SK-N-SH (cell line): ENCODE measurements around the gene PCBD2. TPM values are rescaled to one million over a fixed set of nuclear protein-coding genes. Genes with fewer than 3 reads are reported as not detected.

Experiments used
- CTCF ChIA-PET: fragments of 300-600, 350-600 bp; formaldehyde crosslinking; extraction: SDS; loops from one replicate; lab custom pipeline; 2021; lab: Yijun Ruan, JAX
- POLR2A ChIA-PET: fragments of 350-600 bp; sonication (Branson Sonifier 250); formaldehyde crosslinking; extraction: SDS; loops from one replicate; lab custom pipeline; 2020; ENCODE audit warnings: antibody characterized with exemption, inconsistent platforms; lab: Yijun Ruan, JAX
- DNase-seq: peaks from one replicate; pipeline ENCODE4 v3.0.0; 2012
- H2AFZ ChIP-seq: fragments of 200-600 bp; sonication (generic); 2 replicates; pipeline ENCODE4 v1.8.1; 2016; ENCODE audit warnings: antibody characterized with exemption, mild to moderate bottlenecking, low read depth
- H3F3A ChIP-seq: fragments of 200-600 bp; sonication (generic); replicated peaks from 2 replicates; pipeline ENCODE3; 2016; ENCODE audit warnings: antibody characterized with exemption, mild to moderate bottlenecking; ENCODE audit not compliant: insufficient read depth
- H3K27ac ChIP-seq, 2 experiments: fragments of 200-500 bp in 1 of 2; fragments of 200-600 bp in 1 of 2; sonication (Bioruptor generic) in 1 of 2; sonication (generic), shearing (Covaris generic) in 1 of 2; 2 replicates each; pipeline versions ENCODE4 v1.5.1 to v1.6.1; 2014 to 2016; ENCODE audit warnings: low read depth in 2 of 2, inconsistent platforms in 1 of 2, low read length in 1 of 2, mild to moderate bottlenecking in 1 of 2, mixed read lengths in 1 of 2
- H3K27me3 ChIP-seq: fragments of 200-600 bp; sonication (generic), shearing (Covaris generic); 2 replicates; pipeline ENCODE4 v1.6.1; 2016; ENCODE audit warnings: mixed run types; ENCODE audit not compliant: insufficient read depth
- H3K36me3 ChIP-seq, 2 experiments: fragments of 200-500 bp in 1 of 2; fragments of 200-600 bp in 1 of 2; sonication (Bioruptor generic) in 1 of 2; sonication (generic) in 1 of 2; replicated peaks in 1 of 2; 2 replicates each; pipeline versions ENCODE3 to v1.5.1; 2014 to 2016; ENCODE audit warnings: low read length in 1 of 2, mild to moderate bottlenecking in 1 of 2; ENCODE audit not compliant: insufficient read depth in 2 of 2, control insufficient read depth in 1 of 2
- H3K4me1 ChIP-seq, 2 experiments: fragments of 200-500 bp in 1 of 2; fragments of 200-600 bp in 1 of 2; sonication (Bioruptor generic) in 1 of 2; sonication (generic), shearing (Covaris generic) in 1 of 2; 2 replicates each; pipeline versions ENCODE4 v1.5.1 to v1.6.1; 2014 to 2016; ENCODE audit warnings: low read depth in 1 of 2, low read length in 1 of 2, mixed run types in 1 of 2; ENCODE audit not compliant: insufficient read depth in 2 of 2, control insufficient read depth in 1 of 2
- H3K4me2 ChIP-seq: fragments of 200-600 bp; sonication (generic), shearing (Covaris generic); 2 replicates; pipeline ENCODE4 v1.6.1; 2017; ENCODE audit warnings: mixed run types
- H3K4me3 ChIP-seq, 2 experiments: fragments of 200-500 bp in 1 of 2; fragments of 200-600 bp in 1 of 2; sonication (Bioruptor generic) in 1 of 2; sonication (generic), shearing (Covaris generic) in 1 of 2; 2 replicates each; pipeline versions ENCODE4 v1.5.1 to v1.8.1; 2014 to 2016; ENCODE audit warnings: low read depth in 2 of 2, inconsistent platforms in 1 of 2, low read length in 1 of 2, mild to moderate bottlenecking in 1 of 2, mixed read lengths in 1 of 2, moderate library complexity in 1 of 2
- H3K79me2 ChIP-seq: fragments of 200-600 bp; sonication (generic); 2 replicates; pipeline ENCODE4 v1.8.1; 2017; ENCODE audit warnings: mild to moderate bottlenecking; ENCODE audit not compliant: insufficient read depth
- H3K9ac ChIP-seq: fragments of 200-600 bp; sonication (generic); 2 replicates; pipeline ENCODE4 v1.6.1; 2017; ENCODE audit warnings: mixed run types
- H3K9me2 ChIP-seq: fragments of 200-600 bp; sonication (generic); 2 replicates; pipeline ENCODE4 v1.6.1; 2017; ENCODE audit warnings: mixed run types
- H3K9me3 ChIP-seq: fragments of 200-600 bp; sonication (generic); 2 replicates; pipeline ENCODE4 v1.6.1; 2017; ENCODE audit warnings: mixed run types, mild to moderate bottlenecking, moderate library complexity
- H4K20me1 ChIP-seq: fragments of 200-600 bp; sonication (generic); 2 replicates; pipeline ENCODE4 v1.6.1; 2017; ENCODE audit warnings: mild to moderate bottlenecking, mixed run types; ENCODE audit not compliant: insufficient read depth
- CHD2 ChIP-seq: fragments of 150-350 bp; IDR thresholded peaks from 2 replicates; pipeline ENCODE4 v1.6.1; 2018; ENCODE audit warnings: low read length; ENCODE audit not compliant: partially characterized antibody
- EZH2phosphoT487 ChIP-seq: fragments of 200-600 bp; sonication (generic); IDR thresholded peaks from 2 replicates; pipeline ENCODE4 v1.6.1; 2017; ENCODE audit warnings: low read depth, mixed run types, mild to moderate bottlenecking, antibody characterized with exemption, moderate library complexity, borderline replicate concordance
- FOXJ3 ChIP-seq: sonication (generic); formaldehyde crosslinking; IDR thresholded peaks from 2 replicates; pipeline ENCODE4 v1.5.1; 2020; ENCODE audit warnings: mild to moderate bottlenecking, missing genetic modification reagents
- GABPA ChIP-seq: IDR thresholded peaks from 2 replicates; pipeline ENCODE4 v1.4.0; 2012; ENCODE audit warnings: low read depth, mild to moderate bottlenecking
- GATA2 ChIP-seq: sonication (generic); formaldehyde crosslinking; IDR thresholded peaks from 2 replicates; pipeline ENCODE4 v1.5.0; 2020; ENCODE audit warnings: mild to moderate bottlenecking, missing genetic modification reagents
- IRF3 ChIP-seq: fragments of 150-350 bp; IDR thresholded peaks from 2 replicates; pipeline ENCODE4 v1.6.1; 2016; ENCODE audit warnings: mild to moderate bottlenecking, low read depth, low read length
- NRF1 ChIP-seq: IDR thresholded peaks from 2 replicates; pipeline ENCODE4 v1.6.1; 2012; ENCODE audit warnings: low read depth, mild to moderate bottlenecking, low read length
- POLR2AphosphoS5 ChIP-seq: IDR thresholded peaks from 2 replicates; pipeline ENCODE4 v1.6.1; 2012; ENCODE audit warnings: low read depth, low read length
- RFX5 ChIP-seq: IDR thresholded peaks from 2 replicates; pipeline ENCODE4 v1.6.1; 2012; ENCODE audit warnings: mild to moderate bottlenecking, improper control_type of control experiment, low read length
- RXRA ChIP-seq: IDR thresholded peaks from 2 replicates; pipeline ENCODE4 v1.4.0; 2012; ENCODE audit warnings: low read depth, mild to moderate bottlenecking, borderline replicate concordance
- TAF1 ChIP-seq: IDR thresholded peaks from 2 replicates; pipeline ENCODE4 v1.6.1; 2012; ENCODE audit warnings: low read depth, mild to moderate bottlenecking, low read length, moderate library complexity, borderline replicate concordance
- TCF12 ChIP-seq: IDR thresholded peaks from 2 replicates; pipeline ENCODE4 v1.4.0; 2012
- WGBS: methylation state at CpG from one replicate; pipeline ENCODE4 v1.1.6; 2017; ENCODE audit warnings: low lambda C conversion rate; 5-methylcytosine and 5-hydroxymethylcytosine counted together
- polyA plus RNA-seq, 3 experiments: library from polyadenylated mRNA; depleted of rRNA; stranded (reverse); fragments of >200 nt; gene quantifications; 2 replicates each; pipeline ENCODE4 v1.2.3, GENCODE V29; 2012
- TF ChIP-seq, protein P1 (sequence below): IDR thresholded peaks from 2 replicates; pipeline ENCODE4 v1.4.0; 2012; ENCODE audit warnings: low read depth

The PCBD2 gene
- polyA plus RNA-seq, 1 of the 3 experiments (the other 2 are of a cell fraction), result 5.1 TPM

GRCh38 chr5:134864707-134865106 is 40.2 kb upstream of the PCBD2 start:
- Histone ChIP-seq H3K27ac (no peak overlapping the region), H3K9ac (no peak overlapping the region), H3K79me2 (no peaks in the 10 kb centered on the region), H3K27me3 (no peaks in the 10 kb centered on the region), H3F3A (peaks cover 12% of the 10 kb centered on the region), H3K4me3 (no peak overlapping the region), H3K4me2 (no peak overlapping the region), H3K9me3 (no peaks in the 10 kb centered on the region), H4K20me1 (no peaks in the 10 kb centered on the region), H2AFZ (no peak overlapping the region)
- POLR2A ChIA-PET, result no interaction called here
- no peak for TF ChIP-seq FOXJ3
- TF ChIP-seq POLR2AphosphoS5, result 0 out of 2 replicates have a peak, but pooled peaks have one; percentile 7
- TF ChIP-seq, all 33 proteins: peak for 1
- CTCF ChIA-PET, result interaction anchor here (1.1 to 1.9 kb wide), 4 partner anchors 9 to 40 kb away, joined by 3 to 5 read pairs (median 4); partner anchors contain the start of gene PCBD2
- H3K36me3 ChIP-seq, result peaks cover 6 to 18% of the 10 kb centered on the region in 2 experiments
- H3K4me1 ChIP-seq, result no peaks in the 10 kb centered on the region
- DNase-seq, result no peak
- no peaks in the 10 kb centered on the region for H3K9me2 ChIP-seq
- WGBS, result 93% methylated on average over 2 of the region's 2 CpGs

DNA sequence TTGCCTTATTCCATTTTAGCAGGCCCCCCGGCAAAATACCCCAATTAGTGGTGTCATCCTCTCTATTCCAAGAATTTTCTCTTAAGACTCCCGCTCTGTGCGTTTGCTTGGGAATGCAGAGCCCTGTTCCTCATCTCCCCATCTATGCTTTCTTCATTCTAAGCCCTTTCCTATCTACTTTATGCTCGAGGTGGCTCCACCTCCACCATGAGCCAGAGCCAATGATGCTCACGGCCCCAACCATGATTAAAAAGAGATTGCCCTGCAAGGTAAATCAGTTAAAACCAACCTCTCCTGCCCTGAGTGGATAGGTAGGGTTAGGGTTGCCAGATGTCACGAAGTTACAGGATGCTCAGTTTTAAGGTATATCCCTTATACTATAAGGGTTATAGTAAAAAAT is 31.4 kb upstream of the PCBD2 start:
- CTCF ChIA-PET, result interaction anchor here (1.3 to 3.4 kb wide), 5 partner anchors 11 to 116 kb away, joined by 3 to 18 read pairs (median 5); partner anchors contain the start of gene PCBD2
- POLR2A ChIA-PET, result interaction anchor here (0.6 to 1.8 kb wide), 10 partner anchors 10 to 561 kb away, joined by 3 to 17 read pairs (median 6); partner anchors contain the start of genes C5orf24, CAMLG, DDX46 and PCBD2
- Histone ChIP-seq H3K79me2 (peaks cover 32% of the 10 kb centered on the region), H3K9me2 (no peaks in the 10 kb centered on the region), H3K27me3 (no peaks in the 10 kb centered on the region), H2AFZ (peak overlapping the region; percentile 99), H3F3A (peaks cover 19% of the 10 kb centered on the region), H3K4me1 (peaks cover 9 to 22% of the 10 kb centered on the region in 2 experiments; a peak in 2 of 4 replicates), H3K36me3 (peaks cover 0 to 4% of the 10 kb centered on the region in 2 experiments), H4K20me1 (no peaks in the 10 kb centered on the region), H3K4me2 (peak overlapping the region; percentile 87), H3K9ac (peak overlapping the region; percentile 92; the same call in 1 of the 2 replicates), H3K27ac (peak overlapping the region; percentile 89), H3K9me3 (no peaks in the 10 kb centered on the region), H3K4me3 (no peak overlapping the region)
- 96% methylated on average over 6 of the region's 6 CpGs for WGBS
- no peak for DNase-seq
- TF ChIP-seq TAF1 (no peak), RFX5 (no peak), NRF1 (no peak), EZH2phosphoT487 (no peak), CHD2 (no peak), POLR2AphosphoS5 (no peak), TCF12 (no peak), GATA2 (CRISPR knock-in tag) (no peak), GABPA (no peak), IRF3 (no peak), RXRA (no peak), FOXJ3 (no peak)
- TF ChIP-seq, protein P1, sequence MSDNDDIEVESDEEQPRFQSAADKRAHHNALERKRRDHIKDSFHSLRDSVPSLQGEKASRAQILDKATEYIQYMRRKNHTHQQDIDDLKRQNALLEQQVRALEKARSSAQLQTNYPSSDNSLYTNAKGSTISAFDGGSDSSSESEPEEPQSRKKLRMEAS, result no peak
